HepG2 (cell line): ENCODE measurements around the gene TUT7. TPM values are rescaled to one million over a fixed set of nuclear protein-coding genes. Genes with fewer than 3 reads are reported as not detected.

ENCODE experiments used
- BCL3 ChIP-seq: sonication (generic); formaldehyde crosslinking; IDR thresholded peaks from 2 replicates; pipeline ENCODE4 v1.5.1; 2020; ENCODE audit warnings: mild to moderate bottlenecking, missing genetic modification reagents, moderate library complexity
- CEBPZ ChIP-seq: IDR thresholded peaks from 2 replicates; pipeline ENCODE4 v1.6.1; 2012; ENCODE audit warnings: low read length, improper control_type of control experiment
- JDP2 ChIP-seq: sonication (generic); formaldehyde crosslinking; IDR thresholded peaks from 2 replicates; pipeline ENCODE4 v1.8.1; 2022; ENCODE audit warnings: missing genetic modification reagents, borderline replicate concordance
- PRDM10 ChIP-seq: sonication (generic); formaldehyde crosslinking; IDR thresholded peaks from 2 replicates; pipeline ENCODE4 v1.4.0; 2020; ENCODE audit warnings: low read depth, missing genetic modification reagents
- RBM22 ChIP-seq: fragments of 200-400 bp; formaldehyde crosslinking; optimal IDR thresholded peaks from 2 replicates; pipeline ENCODE3; 2017; ENCODE audit warnings: mild to moderate bottlenecking, low read length, moderate library complexity
- SKIL ChIP-seq: sonication (generic); formaldehyde crosslinking; IDR thresholded peaks from 2 replicates; pipeline ENCODE4 v1.8.0; 2022; ENCODE audit warnings: missing genetic modification reagents, mild to moderate bottlenecking, moderate library complexity, borderline replicate concordance
- U2AF2 ChIP-seq: fragments of 200-400 bp; formaldehyde crosslinking; IDR thresholded peaks from 2 replicates; pipeline ENCODE4 v1.6.1; 2017; ENCODE audit warnings: low read depth, mild to moderate bottlenecking, low read length
- ZNF224 ChIP-seq: sonication (generic); formaldehyde crosslinking; IDR thresholded peaks from 2 replicates; pipeline ENCODE4 v1.5.0; 2020; ENCODE audit warnings: mild to moderate bottlenecking, missing genetic modification reagents
- ZNF24 ChIP-seq: fragments of 450-650 bp; IDR thresholded peaks from 2 replicates; pipeline ENCODE4 v1.6.1; 2017; ENCODE audit warnings: antibody characterized with exemption, mild to moderate bottlenecking
- ZNF276 ChIP-seq: sonication (generic); formaldehyde crosslinking; IDR thresholded peaks from 2 replicates; pipeline ENCODE4 v1.4.0; 2020; ENCODE audit warnings: mild to moderate bottlenecking, low read depth, missing genetic modification reagents
- ZNF451 ChIP-seq: sonication (generic); formaldehyde crosslinking; IDR thresholded peaks from 2 replicates; pipeline ENCODE4 v1.5.0; 2020; ENCODE audit warnings: mild to moderate bottlenecking, missing genetic modification reagents
- ZNF616 ChIP-seq: sonication (generic); formaldehyde crosslinking; IDR thresholded peaks from 2 replicates; pipeline ENCODE4 v1.5.0; 2020; ENCODE audit warnings: low read depth, mild to moderate bottlenecking, missing genetic modification reagents
- ZNF704 ChIP-seq: sonication (generic); formaldehyde crosslinking; IDR thresholded peaks from 2 replicates; pipeline ENCODE4 v1.8.1; 2023; ENCODE audit warnings: mild to moderate bottlenecking, inconsistent platforms, moderate library complexity, missing genetic modification reagents, borderline replicate concordance
- polyA plus RNA-seq, 8 experiments: library from polyadenylated mRNA; depleted of rRNA in 3 of 8; stranded (reverse) in 7 of 8; unstranded in 1 of 8; fragments of >200 nt; fragmentation: Illumina TruSeq in 4 of 8; extraction: Trizol in 4 of 8; gene quantifications; 2 replicates each; pipeline versions ENCODE4 v1.2.1 to v1.2.3, GENCODE V29; 2011 to 2016; ENCODE audit warnings: low read depth in 4 of 8, missing spikeins in 1 of 8, mixed read lengths in 1 of 8; ENCODE audit not compliant: insufficient read depth in 1 of 8
- total RNA-seq, 5 experiments: library from RNA; depleted of rRNA; stranded (reverse); fragments of >200 nt; fragmentation: Illumina TruSeq; extraction: Trizol; gene quantifications; 2 replicates each; pipeline ENCODE4 v1.2.3, GENCODE V29; 2016; ENCODE audit warnings: low read depth in 1 of 5

Gene TUT7
- total and polyA plus RNA-seq, 2 of the 13 experiments (the other 11 are each of a cell fraction or from before 2014, with no cell fraction given), result 12.0 to 19.4 TPM

- no peak for TF ChIP-seq CEBPZ
- TF ChIP-seq ZNF704 (CRISPR knock-in tag), result no peak
- no peak for TF ChIP-seq RBM22
- no peak for TF ChIP-seq ZNF276 (CRISPR knock-in tag)
- no peak for TF ChIP-seq ZNF451 (CRISPR knock-in tag)
- TF ChIP-seq PRDM10, result 0 out of 2 replicates have a peak, but pooled peaks have one; percentile 58
- no peak for TF ChIP-seq U2AF2
- TF ChIP-seq ZNF24, result no peak
- TF ChIP-seq ZNF616 (CRISPR knock-in tag), result no peak
- no peak for TF ChIP-seq ZNF224 (CRISPR knock-in tag)
- TF ChIP-seq JDP2, result no peak; the same call in 1 of the 2 replicates
- no peak for TF ChIP-seq SKIL (CRISPR knock-in tag)
- TF ChIP-seq BCL3 (CRISPR knock-in tag), result peak; percentile 81; the same call in 1 of the 2 replicates
These were observed at the start of gene TUT7 (continued) for GRCh38 chr9:86354011-86354817.
